Measurements from ENCODE around the gene SULF2.

SULF2 gene

GRCh38 chr20:47744803-47745202 is 40.5 kb downstream of the SULF2 start:
- no peak overlapping the region for H3K4me3 ChIP-seq (replicated peaks; ENCODE audit: low read depth, low read length)
- DNase-seq (ENCODE audit: extremely low read depth, low read depth): no peak
- no peak for TF ChIP-seq CTCF (IDR thresholded peaks at IDR 0.05; ENCODE audit: low read depth, low read length, missing control alignments)

GRCh38 chr20:47743671-47744070 is 41.6 kb downstream of the SULF2 start:
- H3K4me3 ChIP-seq (replicated peaks; ENCODE audit: low read depth, low read length): no peak overlapping the region
- TF ChIP-seq CTCF (IDR thresholded peaks at IDR 0.05; ENCODE audit: low read depth, low read length, missing control alignments): no peak
- no peak for DNase-seq (ENCODE audit: extremely low read depth, low read depth)

GRCh38 chr20:47741669-47742608 is 43.3 kb downstream of the SULF2 start:
- no peak for DNase-seq (ENCODE audit: extremely low read depth, low read depth)
- no peak for TF ChIP-seq CTCF (IDR thresholded peaks at IDR 0.05; ENCODE audit: low read depth, low read length, missing control alignments)
- no peak overlapping the region for H3K4me3 ChIP-seq (replicated peaks; ENCODE audit: low read depth, low read length)

- no peak overlapping the region for H3K4me3 ChIP-seq (replicated peaks; ENCODE audit: low read depth, low read length)
- TF ChIP-seq CTCF (IDR thresholded peaks at IDR 0.05; ENCODE audit: low read depth, low read length, missing control alignments): no peak
- no peak for DNase-seq (ENCODE audit: extremely low read depth, low read depth)
Observed at GRCh38 chr20:47740862-47741184, 44.5 kb downstream of the SULF2 start.

GRCh38 chr20:47740121-47740861 is 45.0 kb downstream of the SULF2 start:
- no peak for TF ChIP-seq CTCF (IDR thresholded peaks at IDR 0.05; ENCODE audit: low read depth, low read length, missing control alignments)
- no peak overlapping the region for H3K4me3 ChIP-seq (replicated peaks; ENCODE audit: low read depth, low read length)
- no peak for DNase-seq (ENCODE audit: extremely low read depth, low read depth)

GRCh38 chr20:47737923-47738322 is 47.4 kb downstream of the SULF2 start:
- DNase-seq (ENCODE audit: extremely low read depth, low read depth): no peak
- no peak overlapping the region for H3K4me3 ChIP-seq (replicated peaks; ENCODE audit: low read depth, low read length)
- TF ChIP-seq CTCF (IDR thresholded peaks at IDR 0.05; ENCODE audit: low read depth, low read length, missing control alignments): no peak
